Liver (tissue), 9 donors: ENCODE measurements around the gene SPRYD3. TPM values are rescaled to one million over a fixed set of nuclear protein-coding genes. Genes with fewer than 3 reads are reported as not detected.
"Not testable (repeated sequence)": the region's sequence is repeated elsewhere in the genome, so short reads cannot be mapped to it uniquely, and the experiment has no call there.

Experiments used
- DNase-seq: peaks from one replicate; pipeline ENCODE4 v3.0.0-alpha.2; 2017; ENCODE audit warnings: low spot score
- H3K27ac ChIP-seq, 2 donors: one replicate each; pipeline ENCODE4 v1.7.0; 2013; ENCODE audit warnings: inconsistent platforms in 2 of 2, low read length in 2 of 2, control low read depth in 1 of 2, low read depth in 1 of 2, mild to moderate bottlenecking in 1 of 2
- H3K27me3 ChIP-seq, 4 donors: one replicate each; pipeline versions ENCODE4 v1.6.1 to v1.7.0; 2013; ENCODE audit warnings: low read length in 3 of 4, inconsistent platforms in 1 of 4, mild to moderate bottlenecking in 1 of 4, moderate library complexity in 1 of 4; ENCODE audit not compliant: control insufficient read depth in 4 of 4, insufficient read depth in 4 of 4
- H3K36me3 ChIP-seq, 4 donors: one replicate each; pipeline versions ENCODE4 v1.6.1 to v1.7.0; 2013; ENCODE audit warnings: low read length in 3 of 4, mild to moderate bottlenecking in 3 of 4, low read depth in 1 of 4, moderate library complexity in 1 of 4; ENCODE audit not compliant: control insufficient read depth in 4 of 4, insufficient read depth in 3 of 4
- H3K4me1 ChIP-seq, 4 donors: one replicate each; pipeline versions ENCODE4 v1.6.1 to v1.7.0; 2013; ENCODE audit warnings: low read length in 3 of 4, mild to moderate bottlenecking in 3 of 4, moderate library complexity in 1 of 4; ENCODE audit not compliant: control insufficient read depth in 4 of 4, insufficient read depth in 4 of 4
- H3K4me3 ChIP-seq, 3 donors: one replicate each; pipeline versions ENCODE4 v1.6.1 to v1.7.0; 2013; ENCODE audit warnings: low read length in 3 of 3, control low read depth in 1 of 3, low read depth in 1 of 3, mild to moderate bottlenecking in 1 of 3
- H3K9ac ChIP-seq, 2 donors: one replicate each; pipeline ENCODE4 v1.7.0; 2013; ENCODE audit warnings: low read length in 2 of 2, mild to moderate bottlenecking in 2 of 2, moderate library complexity in 2 of 2, control low read depth in 1 of 2, low read depth in 1 of 2
- H3K9me3 ChIP-seq, 4 donors: one replicate each; pipeline versions ENCODE4 v1.6.1 to v1.7.0; 2013; ENCODE audit warnings: low read length in 3 of 4; ENCODE audit not compliant: control insufficient read depth in 4 of 4
- EGR1 ChIP-seq, 2 donors: IDR thresholded peaks; 2 replicates each; pipeline ENCODE4 v1.6.1; 2016 to 2018; ENCODE audit warnings: antibody characterized with exemption in 2 of 2, low read depth in 2 of 2
- FOXA1 ChIP-seq: IDR thresholded peaks from 2 replicates; pipeline ENCODE4 v1.6.1; 2016; ENCODE audit warnings: antibody characterized with exemption
- FOXA2 ChIP-seq: IDR thresholded peaks from 2 replicates; pipeline ENCODE4 v1.6.1; 2016; ENCODE audit warnings: antibody characterized with exemption
- GABPA ChIP-seq, 2 donors: IDR thresholded peaks in 1 of 2; conservative IDR thresholded peaks in 1 of 2; 2 replicates each; pipeline ENCODE4 v1.6.1; 2016; ENCODE audit warnings: antibody characterized with exemption in 2 of 2, mild to moderate bottlenecking in 1 of 2, moderate library complexity in 1 of 2
- HNF4A ChIP-seq, 2 donors: conservative IDR thresholded peaks; 2 replicates each; pipeline ENCODE4 v1.6.1; 2016; ENCODE audit warnings: antibody characterized with exemption in 2 of 2, mild to moderate bottlenecking in 2 of 2
- HNF4G ChIP-seq: IDR thresholded peaks from 2 replicates; pipeline ENCODE4 v1.6.1; 2016; ENCODE audit warnings: antibody characterized with exemption
- JUND ChIP-seq, 2 donors: IDR thresholded peaks; 2 replicates each; pipeline ENCODE4 v1.6.1; 2016; ENCODE audit warnings: antibody characterized with exemption in 2 of 2
- RAD21 ChIP-seq, 2 donors: IDR thresholded peaks; 2 replicates each; pipeline ENCODE4 v1.6.1; 2016; ENCODE audit warnings: antibody characterized with exemption in 2 of 2, mild to moderate bottlenecking in 2 of 2
- SP1 ChIP-seq: IDR thresholded peaks from 2 replicates; pipeline ENCODE4 v1.6.1; 2018; ENCODE audit warnings: antibody characterized with exemption, mild to moderate bottlenecking
- TAF1 ChIP-seq: conservative IDR thresholded peaks from 2 replicates; pipeline ENCODE4 v1.6.1; 2016; ENCODE audit warnings: antibody characterized with exemption, mild to moderate bottlenecking
- YY1 ChIP-seq: IDR thresholded peaks from 2 replicates; pipeline ENCODE4 v1.6.1; 2016; ENCODE audit warnings: antibody characterized with exemption, mild to moderate bottlenecking
- WGBS: extraction: QIAGEN DNeasy Blood & Tissue Kit; methylation state at CpG from one replicate; pipeline ENCODE4 v1.1.7; 2013; 5-methylcytosine and 5-hydroxymethylcytosine counted together
- polyA plus RNA-seq, 2 donors: library from polyadenylated mRNA; stranded (reverse) in 1 of 2; unstranded in 1 of 2; fragments of 200-250 nt in 1 of 2; fragments of >200 nt in 1 of 2; fragmentation: Nextera tagmentation in 1 of 2; extraction: Ambion mirVana in 1 of 2; gene quantifications; one replicate each; pipeline versions ENCODE4 v1.2.1 to v1.2.3, GENCODE V29; 2013 to 2015
- total RNA-seq, 2 donors: library from RNA; depleted of rRNA; stranded (reverse); fragments of >200 nt; gene quantifications; one replicate each; pipeline ENCODE4 v1.2.3, GENCODE V29; 2014
- TF ChIP-seq, protein P1 (sequence below): IDR thresholded peaks from 2 replicates; pipeline ENCODE4 v1.6.1; 2016; ENCODE audit warnings: antibody characterized with exemption
- TF ChIP-seq, protein P2 (sequence below): IDR thresholded peaks from 2 replicates; pipeline ENCODE4 v1.6.1; 2016; ENCODE audit warnings: antibody characterized with exemption
- TF ChIP-seq, protein P3 (sequence below): IDR thresholded peaks from 2 replicates; pipeline ENCODE4 v1.6.1; 2016; ENCODE audit warnings: antibody characterized with exemption
- donor health status: healthy.
- donor health status: healthy.
- donor health status: healthy.
- donor health status: healthy.
- donor health status: healthy.

The SPRYD3 gene
- total and polyA plus RNA-seq, 4 donors, result 6.0 to 20.3 (median 13.3) TPM

GRCh38 chr12:53034459-53034858, 44.7 kb downstream of the SPRYD3 start:
- 82% methylated on average over 8 of the region's 8 CpGs for WGBS
- no peak overlapping the region for H3K9ac ChIP-seq
- H3K9me3 ChIP-seq, result no peaks in the 10 kb centered on the region

DNA sequence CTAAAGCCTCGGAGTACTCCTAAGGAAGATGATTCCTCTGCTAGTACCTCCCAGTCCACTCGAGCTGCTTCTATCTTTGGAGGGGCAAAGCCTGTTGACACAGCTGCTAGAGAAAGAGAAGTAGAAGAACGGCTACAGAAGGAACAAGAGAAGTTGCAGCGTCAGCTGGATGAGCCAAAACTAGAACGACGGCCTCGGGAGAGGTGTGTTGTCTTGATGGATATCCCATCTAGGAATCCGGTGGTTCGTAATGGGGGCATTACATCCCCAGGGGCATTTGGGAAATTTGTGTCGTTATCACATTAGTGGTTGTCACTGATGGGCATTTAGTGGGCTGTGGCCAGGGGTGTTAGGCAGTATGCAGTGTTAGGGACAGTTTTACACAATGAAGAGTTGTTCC, 45.4 kb downstream of the SPRYD3 start:
- not testable (repeated sequence) for H3K27me3 ChIP-seq, H3K9me3 ChIP-seq, DNase-seq, H3K4me1 ChIP-seq, H3K9ac ChIP-seq, H3K27ac ChIP-seq, H3K4me3 ChIP-seq
- 81% methylated on average over 10 of the region's 10 CpGs for WGBS
- H3K36me3 ChIP-seq, result peaks cover 19 to 74% (median 57%) of the 10 kb centered on the region in 4 donors

More at GRCh38 chr12:53034459-53034858, 44.7 kb downstream of the SPRYD3 start:
- Histone ChIP-seq H3K4me1 (no peaks in the 10 kb centered on the region), H3K4me3 (no peak overlapping the region), H3K36me3 (peaks cover 20 to 75% (median 62%) of the 10 kb centered on the region in 4 donors), H3K27me3 (no peaks in the 10 kb centered on the region), H3K27ac (no peak overlapping the region)
- no peak for DNase-seq
- TF ChIP-seq HNF4G (no peak), HNF4A (conservative IDR thresholded peaks at IDR 0.05) (no peak), SP1 (no peak), JUND (IDR thresholded peaks at IDR 0.05) (no peak)

- H3K9me3 ChIP-seq, result no peaks in the 10 kb centered on the region
- H3K27me3 ChIP-seq, result no peaks in the 10 kb centered on the region
- H3K36me3 ChIP-seq, result peaks cover 15 to 77% (median 57%) of the 10 kb centered on the region in 4 donors
- no peak overlapping the region for H3K4me3 ChIP-seq
- 85% methylated on average over 3 of the region's 3 CpGs for WGBS
- TF ChIP-seq RAD21 (IDR thresholded peaks at IDR 0.05) (peak; percentile 17 to 38), FOXA2 (no peak)
- no peak overlapping the region for H3K9ac ChIP-seq
- H3K27ac ChIP-seq, result no peak overlapping the region
- no peaks in the 10 kb centered on the region for H3K4me1 ChIP-seq
- DNase-seq, result no peak
Observed at GRCh38 chr12:53031616-53032015, 47.6 kb downstream of the SPRYD3 start.

GRCh38 chr12:53027014-53027413, 52.2 kb downstream of the SPRYD3 start:
- not testable (repeated sequence) for DNase-seq, H3K27me3 ChIP-seq, H3K4me1 ChIP-seq, H3K9me3 ChIP-seq, H3K4me3 ChIP-seq, H3K27ac ChIP-seq, H3K9ac ChIP-seq
- H3K36me3 ChIP-seq, result peaks cover 2 to 84% (median 64%) of the 10 kb centered on the region in 4 donors
- WGBS, result 89% methylated on average over 13 of the region's 13 CpGs

DNA sequence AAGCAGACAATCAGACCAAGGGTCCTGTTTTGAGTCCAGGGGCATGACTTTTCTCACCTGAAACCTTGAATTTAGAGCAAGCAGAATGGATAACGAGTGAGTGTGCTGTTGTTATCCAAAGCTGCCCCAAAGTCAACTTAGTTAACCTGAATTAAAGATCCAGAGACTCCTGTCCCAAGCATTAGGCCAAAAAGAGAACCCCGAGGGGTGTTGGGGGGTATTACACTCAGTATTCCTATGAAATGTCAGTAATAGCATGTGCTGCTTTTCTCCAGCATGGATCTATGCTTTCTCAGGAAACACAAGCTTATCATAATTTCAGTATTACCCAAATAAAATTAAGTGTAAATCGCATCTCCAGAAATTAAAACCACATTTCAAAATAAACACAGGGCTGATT, 53.9 kb downstream of the SPRYD3 start:
- no peak for TF ChIP-seq YY1
- TF ChIP-seq RAD21 (IDR thresholded peaks at IDR 0.05), result no peak
- TF ChIP-seq EGR1 (IDR thresholded peaks at IDR 0.05; ENCODE audit: low read depth in 2 of 2), result no peak
- TF ChIP-seq, protein P1, sequence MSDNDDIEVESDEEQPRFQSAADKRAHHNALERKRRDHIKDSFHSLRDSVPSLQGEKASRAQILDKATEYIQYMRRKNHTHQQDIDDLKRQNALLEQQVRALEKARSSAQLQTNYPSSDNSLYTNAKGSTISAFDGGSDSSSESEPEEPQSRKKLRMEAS, result no peak
- TF ChIP-seq, protein P2, sequence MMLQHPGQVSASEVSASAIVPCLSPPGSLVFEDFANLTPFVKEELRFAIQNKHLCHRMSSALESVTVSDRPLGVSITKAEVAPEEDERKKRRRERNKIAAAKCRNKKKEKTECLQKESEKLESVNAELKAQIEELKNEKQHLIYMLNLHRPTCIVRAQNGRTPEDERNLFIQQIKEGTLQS, result no peak
- no peak for TF ChIP-seq FOXA1
- TF ChIP-seq GABPA (IDR thresholded peaks at IDR 0.05 in 1 of 2, conservative IDR thresholded peaks at IDR 0.05 in 1 of 2), result no peak
- TF ChIP-seq, protein P3, sequence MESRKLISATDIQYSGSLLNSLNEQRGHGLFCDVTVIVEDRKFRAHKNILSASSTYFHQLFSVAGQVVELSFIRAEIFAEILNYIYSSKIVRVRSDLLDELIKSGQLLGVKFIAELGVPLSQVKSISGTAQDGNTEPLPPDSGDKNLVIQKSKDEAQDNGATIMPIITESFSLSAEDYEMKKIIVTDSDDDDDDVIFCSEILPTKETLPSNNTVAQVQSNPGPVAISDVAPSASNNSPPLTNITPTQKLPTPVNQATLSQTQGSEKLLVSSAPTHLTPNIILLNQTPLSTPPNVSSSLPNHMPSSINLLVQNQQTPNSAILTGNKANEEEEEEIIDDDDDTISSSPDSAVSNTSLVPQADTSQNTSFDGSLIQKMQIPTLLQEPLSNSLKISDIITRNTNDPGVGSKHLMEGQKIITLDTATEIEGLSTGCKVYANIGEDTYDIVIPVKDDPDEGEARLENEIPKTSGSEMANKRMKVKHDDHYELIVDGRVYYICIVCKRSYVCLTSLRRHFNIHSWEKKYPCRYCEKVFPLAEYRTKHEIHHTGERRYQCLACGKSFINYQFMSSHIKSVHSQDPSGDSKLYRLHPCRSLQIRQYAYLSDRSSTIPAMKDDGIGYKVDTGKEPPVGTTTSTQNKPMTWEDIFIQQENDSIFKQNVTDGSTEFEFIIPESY, result no peak
- no peak for TF ChIP-seq TAF1
- no peak for DNase-seq
- WGBS, result 88% methylated on average over 3 of the region's 3 CpGs
- no peaks in the 10 kb centered on the region for H3K4me1 ChIP-seq
- no peaks in the 10 kb centered on the region for H3K27me3 ChIP-seq
- peaks cover 2 to 89% (median 67%) of the 10 kb centered on the region in 4 donors for H3K36me3 ChIP-seq
- H3K27ac ChIP-seq, result no peak overlapping the region
- H3K4me3 ChIP-seq, result no peak overlapping the region
- no peak overlapping the region for H3K9ac ChIP-seq
- H3K9me3 ChIP-seq, result no peaks in the 10 kb centered on the region
